Medulla oblongata (tissue), 1 donor: ENCODE measurements around the gene CTF1.
"Not testable (repeated sequence)": the region's sequence is repeated elsewhere in the genome, so short reads cannot be mapped to it uniquely, and the experiment has no call there.

ENCODE experiments used
- DNase-seq: peaks from one replicate; pipeline ENCODE4 v3.0.0-alpha.2; 2015; ENCODE audit errors: extremely low spot score

Gene CTF1

GRCh38 chr16:30888856-30889499, 7.4 kb upstream of the CTF1 start:
- DNase-seq: no peak

GRCh38 chr16:30889721-30890120, 6.7 kb upstream of the CTF1 start:
- no peak for DNase-seq

GRCh38 chr16:30891043-30891823, 5.2 kb upstream of the CTF1 start:
- not testable (repeated sequence) for DNase-seq

GRCh38 chr16:30892670-30893416, 3.6 kb upstream of the CTF1 start:
- DNase-seq: no peak

- no peak for DNase-seq
These were observed 3.0 kb upstream of the CTF1 start for GRCh38 chr16:30893417-30893743.

GRCh38 chr16:30893744-30894539, 2.5 kb upstream of the CTF1 start, which contains the start of gene BCL7C:
Gene BCL7C (minus strand): TSS chr16:30894077. CDS start chr16:30893944, 133 bp downstream.
- DNase-seq: peak; percentile 88

GRCh38 chr16:30894540-30895368, 1.7 kb upstream of the CTF1 start:
- no peak for DNase-seq

GRCh38 chr16:30895627-30896260, 670 bp upstream of the CTF1 start:
- DNase-seq: no peak

- DNase-seq: peak; percentile 92
These were observed 697 bp downstream of the CTF1 start for GRCh38 chr16:30896889-30897733.

GRCh38 chr16:30899794-30900193, 3.4 kb downstream of the CTF1 start:
- no peak for DNase-seq

GRCh38 chr16:30900588-30900987, 4.2 kb downstream of the CTF1 start:
- no peak for DNase-seq

- DNase-seq: no peak
These were observed 5.0 kb downstream of the CTF1 start for GRCh38 chr16:30901201-30902028.

- peak; percentile 64 for DNase-seq
These were observed 5.9 kb downstream of the CTF1 start for GRCh38 chr16:30902029-30902972.

- DNase-seq: no peak
These were observed 6.6 kb downstream of the CTF1 start for GRCh38 chr16:30903002-30903401.

GRCh38 chr16:30903596-30903995, 7.2 kb downstream of the CTF1 start:
- peak; percentile 63 for DNase-seq

- DNase-seq: no peak
These were observed 7.8 kb downstream of the CTF1 start for GRCh38 chr16:30904114-30904780.

GRCh38 chr16:30907064-30907463, 10.7 kb downstream of the CTF1 start:
- no peak for DNase-seq
